Measurements from ENCODE around the gene ZBBX.
"Not testable (repeated sequence)": the region's sequence is repeated elsewhere in the genome, so short reads cannot be mapped to it uniquely, and the experiment has no call there.

Gene ZBBX, protein sequence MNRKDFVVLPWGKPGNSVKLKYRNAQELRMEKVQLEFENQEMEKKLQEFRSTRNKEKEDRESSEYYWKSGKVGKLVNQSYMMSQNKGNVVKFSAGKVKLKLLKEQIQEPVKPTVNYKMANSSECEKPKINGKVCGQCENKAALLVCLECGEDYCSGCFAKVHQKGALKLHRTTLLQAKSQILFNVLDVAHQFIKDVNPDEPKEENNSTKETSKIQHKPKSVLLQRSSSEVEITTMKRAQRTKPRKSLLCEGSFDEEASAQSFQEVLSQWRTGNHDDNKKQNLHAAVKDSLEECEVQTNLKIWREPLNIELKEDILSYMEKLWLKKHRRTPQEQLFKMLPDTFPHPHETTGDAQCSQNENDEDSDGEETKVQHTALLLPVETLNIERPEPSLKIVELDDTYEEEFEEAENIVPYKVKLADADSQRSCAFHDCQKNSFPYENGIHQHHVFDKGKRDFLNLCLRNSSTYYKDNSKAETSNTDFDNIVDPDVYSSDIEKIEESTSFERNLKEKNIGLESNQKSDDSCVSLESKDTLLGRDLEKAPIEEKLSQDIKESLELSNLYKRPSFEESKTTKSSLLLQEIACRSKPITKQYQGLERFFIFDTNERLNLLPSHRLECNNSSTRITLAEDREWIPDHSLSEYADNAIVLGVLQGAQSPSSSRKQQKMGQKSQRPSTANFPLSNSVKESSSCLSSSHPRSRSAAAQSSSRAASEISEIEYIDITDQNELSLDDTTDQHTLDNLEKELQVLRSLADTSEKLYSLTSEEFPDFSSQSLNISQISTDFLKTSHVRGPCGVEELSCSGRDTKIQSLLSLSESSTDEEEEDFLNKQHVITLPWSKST

DNA sequence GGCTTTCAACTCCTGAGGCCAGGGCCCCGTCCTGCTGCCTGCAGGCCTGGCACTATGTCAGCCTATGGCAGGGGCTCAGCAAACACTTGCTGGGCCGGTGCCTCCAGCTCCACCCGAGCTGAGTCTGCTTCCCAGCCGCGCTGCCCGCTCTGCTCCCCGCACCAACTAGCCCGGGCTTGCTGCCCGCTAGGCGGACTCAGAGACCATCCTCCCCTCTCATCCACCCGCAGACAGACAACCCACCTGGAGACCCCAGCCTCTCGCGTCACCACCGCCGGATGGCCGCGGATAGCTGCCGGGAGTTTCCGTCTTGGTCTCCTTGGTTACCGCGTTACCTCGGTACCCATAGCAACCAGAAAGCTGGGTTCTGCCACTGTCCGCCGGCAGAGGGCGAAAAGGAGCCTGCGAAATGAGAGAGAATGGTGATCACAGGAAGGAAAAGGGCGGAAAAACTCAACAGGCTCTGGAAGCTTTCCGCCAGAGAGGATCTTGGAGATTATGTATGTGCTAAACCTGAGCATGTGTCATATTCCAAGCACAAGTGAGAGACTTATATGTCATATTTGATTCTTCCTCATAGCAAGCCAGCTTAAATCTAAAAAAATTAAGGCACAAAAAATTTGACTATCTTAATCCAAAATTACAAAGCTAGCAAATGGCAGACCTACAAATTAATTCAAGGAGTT lies at the start of gene ZBBX:
Gene ZBBX, minus strand, starts transcription at position 294 of the 686 bp plus-strand sequence. CDS start 7,396 bp downstream, outside the sequence.
- Histone ChIP-seq H3K4me1 (ENCODE audit: control insufficient read depth, insufficient read depth, low read length) (no peaks in the 10 kb centered on the region), H3K27ac (ENCODE audit: low read length) (no peak within 1 kb of the TSS), H3K36me3 (ENCODE audit: control insufficient read depth, insufficient read depth, low read length) (no peaks in the 10 kb centered on the region), H3K9me3 (ENCODE audit: control insufficient read depth, insufficient read depth, low read length) (no peaks in the 10 kb centered on the region), H3K4me3 (ENCODE audit: low read length) (peak within 1 kb of the TSS; percentile 52; the same call in 1 of the 2 replicates), H3K27me3 (ENCODE audit: control insufficient read depth, insufficient read depth, low read length) (no peaks in the 10 kb centered on the region)
- no CpG with 5 or more reads among the region's 28 CpGs for WGBS (ENCODE audit: insufficient coverage, insufficient read length)
- peak; percentile 93 for DNase-seq (ENCODE audit: low read depth, low spot score)

DNA sequence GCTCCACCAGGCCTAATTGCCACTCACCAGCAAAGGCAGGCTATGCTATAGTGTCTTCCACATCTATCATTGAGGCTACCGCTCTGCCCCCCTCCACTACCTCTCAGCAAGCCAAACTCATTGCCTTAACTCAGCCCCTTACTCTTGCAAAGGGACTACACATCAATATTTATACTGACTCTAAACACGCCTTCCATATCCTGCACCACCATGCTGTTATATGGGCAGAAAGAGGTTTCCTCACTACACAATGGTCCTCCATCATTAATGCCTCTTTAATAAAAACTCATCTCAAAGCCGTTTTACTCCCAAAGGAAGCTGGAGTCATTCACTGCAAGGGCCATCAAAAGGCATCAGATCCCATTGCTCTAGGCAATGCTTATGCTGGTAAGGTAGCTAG lies 46.9 kb upstream of the ZBBX start:
- H3K4me3 ChIP-seq (ENCODE audit: low read length); H3K27ac ChIP-seq (ENCODE audit: low read length); H3K4me1 ChIP-seq (ENCODE audit: control insufficient read depth, insufficient read depth, low read length); H3K27me3 ChIP-seq (ENCODE audit: control insufficient read depth, insufficient read depth, low read length); H3K9me3 ChIP-seq (ENCODE audit: control insufficient read depth, insufficient read depth, low read length); H3K36me3 ChIP-seq (ENCODE audit: control insufficient read depth, insufficient read depth, low read length); DNase-seq (ENCODE audit: low read depth, low spot score): not testable (repeated sequence)
- WGBS (ENCODE audit: insufficient coverage, insufficient read length) = no CpG with 5 or more reads among the region's 3 CpGs

DNA sequence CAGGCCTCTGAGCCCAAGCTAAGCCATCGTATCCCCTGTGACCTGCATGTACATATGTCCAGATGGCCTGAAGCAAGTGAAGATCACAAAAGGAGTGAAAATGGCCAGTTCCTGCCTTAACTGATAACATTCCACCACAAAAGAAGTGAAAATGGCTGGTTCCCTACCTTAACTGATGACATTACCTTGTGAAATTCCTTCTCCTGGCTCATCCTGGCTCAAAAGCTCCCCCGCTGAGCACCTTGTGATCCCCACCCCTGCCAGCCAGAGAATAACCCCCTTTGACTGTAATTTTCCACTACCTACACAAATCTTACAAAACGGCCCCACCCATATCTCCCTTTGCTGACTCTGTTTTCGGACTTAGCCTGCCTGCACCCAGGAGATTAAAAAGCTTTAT lies 42.3 kb upstream of the ZBBX start:
- not testable (repeated sequence) for H3K27me3 ChIP-seq (ENCODE audit: control insufficient read depth, insufficient read depth, low read length); H3K27ac ChIP-seq (ENCODE audit: low read length); H3K9me3 ChIP-seq (ENCODE audit: control insufficient read depth, insufficient read depth, low read length); H3K36me3 ChIP-seq (ENCODE audit: control insufficient read depth, insufficient read depth, low read length); DNase-seq (ENCODE audit: low read depth, low spot score); H3K4me1 ChIP-seq (ENCODE audit: control insufficient read depth, insufficient read depth, low read length); H3K4me3 ChIP-seq (ENCODE audit: low read length)
- WGBS (ENCODE audit: insufficient coverage, insufficient read length) = no CpG with 5 or more reads among the region's 4 CpGs

DNA sequence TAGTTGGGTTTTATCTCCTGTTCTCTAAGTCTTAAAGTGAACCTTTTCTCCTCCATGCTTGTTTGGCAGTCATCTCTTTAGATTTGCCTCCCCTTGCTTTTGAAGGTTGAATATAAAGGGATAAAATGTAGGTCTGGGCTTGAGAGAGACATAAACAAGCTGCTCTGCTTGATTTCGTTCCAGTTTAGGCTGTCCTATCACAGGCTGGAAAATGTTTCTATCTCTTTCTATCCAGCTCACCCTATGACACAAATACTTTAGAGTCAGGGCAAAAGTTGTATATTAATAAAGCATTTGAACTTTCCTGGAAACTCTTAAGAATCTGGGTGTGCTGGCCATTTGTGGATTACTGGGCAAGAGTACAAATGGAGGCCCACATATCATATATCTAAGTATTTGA lies 29.5 kb upstream of the ZBBX start:
- H3K4me3 ChIP-seq (ENCODE audit: low read length) = no peak overlapping the region
- no peaks in the 10 kb centered on the region for H3K27me3 ChIP-seq (ENCODE audit: control insufficient read depth, insufficient read depth, low read length)
- H3K9me3 ChIP-seq (ENCODE audit: control insufficient read depth, insufficient read depth, low read length) = no peaks in the 10 kb centered on the region
- no CpG with 5 or more reads among the region's 1 CpG for WGBS (ENCODE audit: insufficient coverage, insufficient read length)
- H3K4me1 ChIP-seq (ENCODE audit: control insufficient read depth, insufficient read depth, low read length) = no peaks in the 10 kb centered on the region
- H3K27ac ChIP-seq (ENCODE audit: low read length) = no peak overlapping the region
- DNase-seq (ENCODE audit: low read depth, low spot score) = no peak
- no peaks in the 10 kb centered on the region for H3K36me3 ChIP-seq (ENCODE audit: control insufficient read depth, insufficient read depth, low read length)

DNA sequence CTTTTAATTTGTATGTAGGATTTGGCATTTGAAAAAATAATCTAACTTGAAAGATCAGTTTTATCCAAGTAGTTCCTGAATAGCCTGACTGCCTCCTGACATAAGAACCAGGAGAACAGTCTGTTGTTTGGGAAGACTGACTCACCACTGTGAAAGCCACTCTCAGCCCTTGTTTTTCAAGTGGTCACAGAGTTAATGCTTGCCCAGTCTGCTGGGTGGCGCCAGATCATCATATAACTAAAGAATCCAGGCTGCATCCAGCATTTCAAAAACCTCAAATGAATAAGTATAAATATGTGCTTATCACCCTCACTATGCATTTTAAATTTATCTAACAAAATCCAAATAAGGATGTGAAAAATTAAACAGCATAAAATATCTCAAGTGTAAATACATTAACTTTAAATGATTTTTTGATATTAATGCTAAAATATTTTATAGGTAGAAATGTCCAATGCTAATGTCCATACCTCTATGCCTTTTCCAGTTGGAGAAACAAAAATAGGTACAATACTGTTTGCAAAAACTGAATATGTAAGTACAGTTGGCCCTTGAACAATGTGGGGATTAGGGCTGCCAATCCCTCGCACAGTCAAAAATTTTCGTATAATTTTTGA lies 26.9 kb upstream of the ZBBX start:
- DNase-seq (ENCODE audit: low read depth, low spot score) = peak; percentile 55
- Histone ChIP-seq H3K9me3 (ENCODE audit: control insufficient read depth, insufficient read depth, low read length) (no peaks in the 10 kb centered on the region), H3K36me3 (ENCODE audit: control insufficient read depth, insufficient read depth, low read length) (no peaks in the 10 kb centered on the region), H3K27me3 (ENCODE audit: control insufficient read depth, insufficient read depth, low read length) (no peaks in the 10 kb centered on the region), H3K27ac (ENCODE audit: low read length) (no peak overlapping the region), H3K4me1 (ENCODE audit: control insufficient read depth, insufficient read depth, low read length) (no peaks in the 10 kb centered on the region), H3K4me3 (ENCODE audit: low read length) (no peak overlapping the region)
- WGBS (ENCODE audit: insufficient coverage, insufficient read length) = no CpG with 5 or more reads among the region's 3 CpGs

DNA sequence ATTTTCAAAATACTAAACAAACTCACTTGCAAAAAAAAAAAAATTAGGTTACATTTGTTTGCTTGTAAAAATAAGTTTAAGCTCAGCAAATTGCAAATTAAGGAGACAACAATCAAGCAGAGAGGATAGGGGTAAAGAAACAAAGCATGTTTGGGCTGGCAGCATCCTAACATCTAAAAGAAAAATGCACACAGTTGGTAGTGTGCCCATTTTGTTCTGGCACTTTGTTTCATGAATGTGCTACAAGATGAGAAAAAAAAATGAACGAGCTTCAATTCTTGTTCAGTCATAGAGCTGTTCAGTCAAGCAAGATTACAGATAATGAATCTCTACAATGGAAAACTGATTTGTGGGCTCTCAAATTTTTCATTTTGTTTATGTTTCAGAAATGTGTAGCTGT lies 17.7 kb upstream of the ZBBX start:
- DNase-seq (ENCODE audit: low read depth, low spot score) = no peak
- H3K4me1 ChIP-seq (ENCODE audit: control insufficient read depth, insufficient read depth, low read length) = no peaks in the 10 kb centered on the region

DNA sequence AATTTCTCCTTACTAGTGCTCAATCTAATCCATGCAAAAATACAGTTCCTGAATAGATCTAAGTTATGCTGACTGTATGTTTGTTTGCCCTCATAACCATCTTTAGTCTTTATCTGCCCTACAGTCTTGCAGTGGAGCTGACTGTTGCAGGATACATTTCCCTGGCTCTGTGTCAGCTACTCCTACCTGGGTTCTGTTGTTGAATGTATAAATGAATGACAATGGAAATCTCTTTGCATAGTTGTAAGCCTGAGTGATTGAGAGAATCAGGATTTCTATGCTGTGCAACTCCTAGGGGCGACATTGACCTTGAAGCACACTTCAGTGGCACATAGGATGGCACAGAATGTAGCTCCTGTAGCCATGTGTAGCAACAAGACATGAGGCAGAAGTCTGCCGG lies 16.0 kb upstream of the ZBBX start:
- no peaks in the 10 kb centered on the region for H3K27me3 ChIP-seq (ENCODE audit: control insufficient read depth, insufficient read depth, low read length)
- DNase-seq (ENCODE audit: low read depth, low spot score) = no peak
- WGBS (ENCODE audit: insufficient coverage, insufficient read length) = no CpG with 5 or more reads among the region's 2 CpGs
- no peaks in the 10 kb centered on the region for H3K4me1 ChIP-seq (ENCODE audit: control insufficient read depth, insufficient read depth, low read length)
- no peak overlapping the region for H3K27ac ChIP-seq (ENCODE audit: low read length)
- H3K36me3 ChIP-seq (ENCODE audit: control insufficient read depth, insufficient read depth, low read length) = no peaks in the 10 kb centered on the region
- no peaks in the 10 kb centered on the region for H3K9me3 ChIP-seq (ENCODE audit: control insufficient read depth, insufficient read depth, low read length)
- no peak overlapping the region for H3K4me3 ChIP-seq (ENCODE audit: low read length)

More for the DNA sequence above, 17.7 kb upstream of the ZBBX start:
- Histone ChIP-seq H3K36me3 (ENCODE audit: control insufficient read depth, insufficient read depth, low read length) (no peaks in the 10 kb centered on the region), H3K9me3 (ENCODE audit: control insufficient read depth, insufficient read depth, low read length) (no peaks in the 10 kb centered on the region), H3K27ac (ENCODE audit: low read length) (no peak overlapping the region), H3K4me3 (ENCODE audit: low read length) (no peak overlapping the region), H3K27me3 (ENCODE audit: control insufficient read depth, insufficient read depth, low read length) (no peaks in the 10 kb centered on the region)
- no CpG with 5 or more reads among the region's 1 CpG for WGBS (ENCODE audit: insufficient coverage, insufficient read length)

DNA sequence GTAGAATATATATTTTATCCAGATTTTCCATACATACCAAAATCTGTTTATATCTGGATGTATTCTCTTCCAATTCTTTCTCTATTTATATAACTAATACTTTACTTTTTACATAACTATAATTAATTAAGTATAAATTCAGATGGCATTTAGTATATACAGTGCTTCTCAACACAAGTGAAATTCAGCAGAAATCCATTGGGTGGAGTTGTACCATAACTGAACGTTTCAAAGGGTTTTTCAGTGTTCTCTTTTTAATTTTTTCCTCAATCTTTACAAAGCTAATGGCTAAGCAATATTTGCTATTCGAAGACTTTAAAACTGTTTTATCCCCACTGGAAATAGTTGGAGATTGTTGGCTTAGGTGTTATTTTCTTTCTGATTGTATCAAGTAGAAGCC lies 13.9 kb upstream of the ZBBX start:
- Histone ChIP-seq H3K4me1 (ENCODE audit: control insufficient read depth, insufficient read depth, low read length) (no peaks in the 10 kb centered on the region), H3K27ac (ENCODE audit: low read length) (no peak overlapping the region), H3K36me3 (ENCODE audit: control insufficient read depth, insufficient read depth, low read length) (no peaks in the 10 kb centered on the region), H3K4me3 (ENCODE audit: low read length) (no peak overlapping the region), H3K27me3 (ENCODE audit: control insufficient read depth, insufficient read depth, low read length) (no peaks in the 10 kb centered on the region), H3K9me3 (ENCODE audit: control insufficient read depth, insufficient read depth, low read length) (no peaks in the 10 kb centered on the region)
- no CpG with 5 or more reads among the region's 2 CpGs for WGBS (ENCODE audit: insufficient coverage, insufficient read length)
- no peak for DNase-seq (ENCODE audit: low read depth, low spot score)

DNA sequence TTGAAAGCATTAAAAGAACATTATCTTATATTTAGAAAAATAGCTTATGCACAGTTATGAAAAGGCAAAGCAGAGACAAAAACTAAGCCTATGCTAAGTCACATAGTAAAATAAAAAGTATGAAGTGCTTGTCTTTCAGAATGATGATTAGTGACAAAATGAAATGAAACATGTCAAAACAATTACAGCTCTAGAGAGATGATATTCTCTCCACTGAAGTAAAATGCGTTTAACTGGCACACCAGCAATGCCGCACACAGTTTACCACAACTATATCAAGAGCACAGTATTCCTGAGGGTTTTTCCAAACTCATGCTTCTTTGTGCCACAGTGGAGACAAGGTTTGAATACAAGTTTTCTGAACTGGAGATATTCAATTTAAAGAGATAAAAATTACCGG lies 2.1 kb upstream of the ZBBX start:
- no CpG with 5 or more reads among the region's 3 CpGs for WGBS (ENCODE audit: insufficient coverage, insufficient read length)
- no peaks in the 10 kb centered on the region for H3K9me3 ChIP-seq (ENCODE audit: control insufficient read depth, insufficient read depth, low read length)
- H3K36me3 ChIP-seq (ENCODE audit: control insufficient read depth, insufficient read depth, low read length) = no peaks in the 10 kb centered on the region
- no peak for DNase-seq (ENCODE audit: low read depth, low spot score)
- no peak overlapping the region for H3K4me3 ChIP-seq (ENCODE audit: low read length)
- no peaks in the 10 kb centered on the region for H3K27me3 ChIP-seq (ENCODE audit: control insufficient read depth, insufficient read depth, low read length)
- no peaks in the 10 kb centered on the region for H3K4me1 ChIP-seq (ENCODE audit: control insufficient read depth, insufficient read depth, low read length)
- H3K27ac ChIP-seq (ENCODE audit: low read length) = no peak overlapping the region

DNA sequence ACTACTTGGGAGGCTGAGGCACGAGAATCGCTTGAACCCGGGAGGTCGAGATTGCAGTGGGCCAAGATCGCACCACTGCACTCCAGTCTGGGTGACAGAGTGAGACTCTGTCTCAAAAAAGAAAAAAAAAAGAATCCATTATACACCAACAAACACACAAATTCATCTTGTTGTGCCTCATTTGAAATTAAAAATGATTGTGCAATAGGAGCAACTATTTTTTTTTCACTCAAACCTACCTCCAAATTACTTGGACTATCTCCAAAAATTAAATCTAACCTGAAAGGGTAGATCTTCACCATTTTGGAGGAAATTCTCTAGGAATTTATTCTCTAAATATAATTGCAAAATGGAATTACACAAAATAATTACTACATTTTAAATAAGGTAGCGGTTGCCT lies 4.6 kb downstream of the ZBBX start:
- Histone ChIP-seq H3K4me1 (ENCODE audit: control insufficient read depth, insufficient read depth, low read length) (no peaks in the 10 kb centered on the region; the same call in 1 of the 2 replicates), H3K4me3 (ENCODE audit: low read length) (no peak overlapping the region), H3K27ac (ENCODE audit: low read length) (no peak overlapping the region), H3K36me3 (ENCODE audit: control insufficient read depth, insufficient read depth, low read length) (no peaks in the 10 kb centered on the region), H3K9me3 (ENCODE audit: control insufficient read depth, insufficient read depth, low read length) (no peaks in the 10 kb centered on the region), H3K27me3 (ENCODE audit: control insufficient read depth, insufficient read depth, low read length) (no peaks in the 10 kb centered on the region)
- no CpG with 5 or more reads among the region's 6 CpGs for WGBS (ENCODE audit: insufficient coverage, insufficient read length)
- DNase-seq (ENCODE audit: low read depth, low spot score) = no peak

All from iPS DF 6.9 (cell line).